HepG2 (cell line): Measurements from ENCODE around the gene ZNF207. TPM values are rescaled to one million over a fixed set of nuclear protein-coding genes. Genes with fewer than 3 reads are reported as not detected.

ENCODE experiments used
- HMG20A ChIP-seq: IDR thresholded peaks from 2 replicates; pipeline ENCODE4 v1.6.1; 2016; ENCODE audit warnings: borderline replicate concordance
- PATZ1 ChIP-seq: sonication (generic); formaldehyde crosslinking; IDR thresholded peaks from 2 replicates; pipeline ENCODE4 v1.4.0; 2020; ENCODE audit warnings: missing genetic modification reagents
- ZBTB40 ChIP-seq, 2 experiments: fragments of 450-650 bp in 1 of 2; sonication (generic) in 1 of 2; formaldehyde crosslinking in 1 of 2; IDR thresholded peaks; 2 replicates each; pipeline versions ENCODE4 v1.6.1 to v1.8.0; 2016 to 2022; ENCODE audit warnings: antibody characterized with exemption in 1 of 2, mild to moderate bottlenecking in 1 of 2, missing genetic modification reagents in 1 of 2
- ZFYVE20 ChIP-seq: sonication (generic); formaldehyde crosslinking; IDR thresholded peaks from 2 replicates; pipeline ENCODE4 v1.8.0; 2023; ENCODE audit warnings: low read depth, mild to moderate bottlenecking, moderate library complexity, missing genetic modification reagents, borderline replicate concordance
- ZNF432 ChIP-seq: sonication (generic); formaldehyde crosslinking; IDR thresholded peaks from 2 replicates; pipeline ENCODE4 v1.5.0; 2020; ENCODE audit warnings: missing genetic modification reagents, mild to moderate bottlenecking, borderline replicate concordance
- ZSCAN21 ChIP-seq: sonication (generic); formaldehyde crosslinking; IDR thresholded peaks from 2 replicates; pipeline ENCODE4 v1.8.0; 2022; ENCODE audit warnings: mild to moderate bottlenecking, missing genetic modification reagents, moderate library complexity, borderline replicate concordance
- polyA plus RNA-seq, 8 experiments: library from polyadenylated mRNA; depleted of rRNA in 3 of 8; stranded (reverse) in 7 of 8; unstranded in 1 of 8; fragments of >200 nt; fragmentation: Illumina TruSeq in 4 of 8; extraction: Trizol in 4 of 8; gene quantifications; 2 replicates each; pipeline versions ENCODE4 v1.2.1 to v1.2.3, GENCODE V29; 2011 to 2016; ENCODE audit warnings: low read depth in 4 of 8, missing spikeins in 1 of 8, mixed read lengths in 1 of 8; ENCODE audit not compliant: insufficient read depth in 1 of 8
- total RNA-seq, 5 experiments: library from RNA; depleted of rRNA; stranded (reverse); fragments of >200 nt; fragmentation: Illumina TruSeq; extraction: Trizol; gene quantifications; 2 replicates each; pipeline ENCODE4 v1.2.3, GENCODE V29; 2016; ENCODE audit warnings: low read depth in 1 of 5
- TF ChIP-seq, protein P1 (sequence below): sonication (generic); formaldehyde crosslinking; IDR thresholded peaks from 2 replicates; pipeline ENCODE4 v1.4.0; 2020; ENCODE audit warnings: missing genetic modification reagents, borderline replicate concordance
- TF ChIP-seq, protein P2 (sequence below): sonication (generic); formaldehyde crosslinking; IDR thresholded peaks from 2 replicates; pipeline ENCODE4 v1.5.0; 2020; ENCODE audit warnings: mild to moderate bottlenecking, missing genetic modification reagents
- TF ChIP-seq, protein P3 (sequence below): sonication (generic); IDR thresholded peaks from 2 replicates; pipeline ENCODE4 v1.6.1; 2016; ENCODE audit warnings: low read depth, borderline replicate concordance

Gene ZNF207
- total and polyA plus RNA-seq, 2 of the 13 experiments (the other 11 are each of a cell fraction or from before 2014, with no cell fraction given) = 150 to 164 TPM

- no peak for TF ChIP-seq ZBTB40 (IDR thresholded peaks at IDR 0.05)
- TF ChIP-seq ZBTB40 (CRISPR knock-in tag; IDR thresholded peaks at IDR 0.05) = peak; percentile 41; the same call in 1 of the 2 replicates
- TF ChIP-seq, protein P1, sequence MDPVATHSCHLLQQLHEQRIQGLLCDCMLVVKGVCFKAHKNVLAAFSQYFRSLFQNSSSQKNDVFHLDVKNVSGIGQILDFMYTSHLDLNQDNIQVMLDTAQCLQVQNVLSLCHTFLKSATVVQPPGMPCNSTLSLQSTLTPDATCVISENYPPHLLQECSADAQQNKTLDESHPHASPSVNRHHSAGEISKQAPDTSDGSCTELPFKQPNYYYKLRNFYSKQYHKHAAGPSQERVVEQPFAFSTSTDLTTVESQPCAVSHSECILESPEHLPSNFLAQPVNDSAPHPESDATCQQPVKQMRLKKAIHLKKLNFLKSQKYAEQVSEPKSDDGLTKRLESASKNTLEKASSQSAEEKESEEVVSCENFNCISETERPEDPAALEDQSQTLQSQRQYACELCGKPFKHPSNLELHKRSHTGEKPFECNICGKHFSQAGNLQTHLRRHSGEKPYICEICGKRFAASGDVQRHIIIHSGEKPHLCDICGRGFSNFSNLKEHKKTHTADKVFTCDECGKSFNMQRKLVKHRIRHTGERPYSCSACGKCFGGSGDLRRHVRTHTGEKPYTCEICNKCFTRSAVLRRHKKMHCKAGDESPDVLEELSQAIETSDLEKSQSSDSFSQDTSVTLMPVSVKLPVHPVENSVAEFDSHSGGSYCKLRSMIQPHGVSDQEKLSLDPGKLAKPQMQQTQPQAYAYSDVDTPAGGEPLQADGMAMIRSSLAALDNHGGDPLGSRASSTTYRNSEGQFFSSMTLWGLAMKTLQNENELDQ (CRISPR knock-in tag) = 0 out of 2 replicates have a peak, but pooled peaks have one; percentile 8
- peak; percentile 82 for TF ChIP-seq HMG20A
- TF ChIP-seq ZFYVE20 (CRISPR knock-in tag) = no peak
- peak; percentile 86 for TF ChIP-seq PATZ1 (CRISPR knock-in tag)
- TF ChIP-seq, protein P2, sequence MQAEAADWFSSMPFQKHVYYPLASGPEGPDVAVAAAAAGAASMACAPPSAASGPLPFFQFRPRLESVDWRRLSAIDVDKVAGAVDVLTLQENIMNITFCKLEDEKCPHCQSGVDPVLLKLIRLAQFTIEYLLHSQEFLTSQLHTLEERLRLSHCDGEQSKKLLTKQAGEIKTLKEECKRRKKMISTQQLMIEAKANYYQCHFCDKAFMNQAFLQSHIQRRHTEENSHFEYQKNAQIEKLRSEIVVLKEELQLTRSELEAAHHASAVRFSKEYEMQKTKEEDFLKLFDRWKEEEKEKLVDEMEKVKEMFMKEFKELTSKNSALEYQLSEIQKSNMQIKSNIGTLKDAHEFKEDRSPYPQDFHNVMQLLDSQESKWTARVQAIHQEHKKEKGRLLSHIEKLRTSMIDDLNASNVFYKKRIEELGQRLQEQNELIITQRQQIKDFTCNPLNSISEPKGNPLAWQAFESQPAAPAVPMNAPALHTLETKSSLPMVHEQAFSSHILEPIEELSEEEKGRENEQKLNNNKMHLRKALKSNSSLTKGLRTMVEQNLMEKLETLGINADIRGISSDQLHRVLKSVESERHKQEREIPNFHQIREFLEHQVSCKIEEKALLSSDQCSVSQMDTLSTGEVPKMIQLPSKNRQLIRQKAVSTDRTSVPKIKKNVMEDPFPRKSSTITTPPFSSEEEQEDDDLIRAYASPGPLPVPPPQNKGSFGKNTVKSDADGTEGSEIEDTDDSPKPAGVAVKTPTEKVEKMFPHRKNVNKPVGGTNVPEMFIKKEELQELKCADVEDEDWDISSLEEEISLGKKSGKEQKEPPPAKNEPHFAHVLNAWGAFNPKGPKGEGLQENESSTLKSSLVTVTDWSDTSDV (CRISPR knock-in tag) = no peak
- TF ChIP-seq, protein P3, sequence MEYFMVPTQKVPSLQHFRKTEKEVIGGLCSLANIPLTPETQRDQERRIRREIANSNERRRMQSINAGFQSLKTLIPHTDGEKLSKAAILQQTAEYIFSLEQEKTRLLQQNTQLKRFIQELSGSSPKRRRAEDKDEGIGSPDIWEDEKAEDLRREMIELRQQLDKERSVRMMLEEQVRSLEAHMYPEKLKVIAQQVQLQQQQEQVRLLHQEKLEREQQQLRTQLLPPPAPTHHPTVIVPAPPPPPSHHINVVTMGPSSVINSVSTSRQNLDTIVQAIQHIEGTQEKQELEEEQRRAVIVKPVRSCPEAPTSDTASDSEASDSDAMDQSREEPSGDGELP = 0 out of 2 replicates have a peak, but pooled peaks have one; percentile 17
- TF ChIP-seq ZNF432 (CRISPR knock-in tag) = no peak
- TF ChIP-seq ZSCAN21 (CRISPR knock-in tag) = no peak
Observed at GRCh38 chr17:32302860-32303649, 46.9 kb upstream of the ZNF207 start (continued).
